GM13976 (cell line): ENCODE results near the gene FOXO1.

Source experiments
- DNase-seq: peaks from one replicate; pipeline ENCODE4 v3.0.0; 2012; ENCODE audit warnings: low spot score
- CTCF ChIP-seq: IDR thresholded peaks from 2 replicates; pipeline ENCODE4 v1.5.1; 2012; ENCODE audit warnings: borderline replicate concordance, mild to moderate bottlenecking; ENCODE audit not compliant: insufficient read depth; ENCODE audit errors: extremely low read depth, missing control alignments, control extremely low read depth
- in situ Hi-C: fragments of 300-500 bp; cut with MboI; formaldehyde crosslinking; loops from one replicate; pipeline ENCODE4 v1.12.0; 2022; ENCODE audit warnings: low sequenced_read_pairs, mixed read lengths, inconsistent platforms; ENCODE audit not compliant: unreplicated experiment

The FOXO1 gene

DNA sequence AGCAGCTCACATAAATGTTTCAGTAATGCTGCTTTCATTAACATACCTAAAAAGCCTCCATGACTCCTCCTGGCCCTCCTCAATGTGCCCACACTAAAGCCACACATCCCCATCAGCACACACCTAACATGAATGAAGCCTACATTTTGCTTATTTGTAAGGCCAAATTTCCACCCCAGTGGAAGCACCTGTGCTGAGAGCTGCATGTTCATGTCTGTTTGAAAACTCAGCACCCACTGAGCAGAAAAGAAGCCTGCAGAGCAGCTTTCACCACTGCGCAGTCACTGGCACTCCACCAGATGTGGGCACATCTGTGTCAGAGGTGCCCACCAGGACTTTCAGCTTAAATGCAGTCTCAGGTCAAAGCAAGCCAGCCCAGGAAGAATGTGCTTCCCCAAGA lies 93.5 kb downstream of the FOXO1 start:
- no peak for DNase-seq
- TF ChIP-seq CTCF, result no peak
- in situ Hi-C loops, result no loop called here

DNA sequence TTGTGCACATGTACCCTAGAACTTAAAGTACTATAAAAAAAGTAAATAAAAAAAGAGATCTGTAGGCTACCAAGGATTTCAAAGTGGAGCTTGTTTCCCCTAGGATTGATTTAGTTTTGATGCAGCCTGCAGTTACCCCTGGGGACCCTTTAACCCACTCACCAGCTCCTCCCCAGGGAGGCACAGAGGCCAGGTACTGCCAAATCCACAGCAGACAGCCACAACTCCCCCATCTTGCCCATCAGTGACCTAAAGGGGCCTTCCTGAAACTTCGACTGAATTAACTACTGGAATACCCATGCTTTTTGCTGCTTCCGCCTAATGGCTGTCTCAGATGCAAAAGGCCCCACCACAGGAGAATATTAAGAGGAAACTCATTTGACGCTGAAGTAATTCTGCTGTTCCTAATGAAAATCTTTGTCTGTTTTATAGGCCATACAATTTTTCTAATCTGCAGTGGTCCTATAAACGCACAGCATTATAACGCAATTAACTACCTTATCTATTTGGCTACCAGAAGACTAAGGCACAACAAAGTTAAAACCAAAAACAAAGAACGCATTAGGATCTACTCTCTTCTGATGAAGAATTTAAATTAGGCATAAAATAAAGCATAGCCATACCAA lies 95.0 kb downstream of the FOXO1 start:
- in situ Hi-C loops, result no loop called here
- DNase-seq, result no peak

GRCh38 chr13:40570930-40571329 lies 95.5 kb downstream of the FOXO1 start:
- in situ Hi-C loops, result no loop called here
- no peak for DNase-seq
- TF ChIP-seq CTCF, result no peak

More for the DNA sequence above, 95.0 kb downstream of the FOXO1 start:
- no peak for TF ChIP-seq CTCF

DNA sequence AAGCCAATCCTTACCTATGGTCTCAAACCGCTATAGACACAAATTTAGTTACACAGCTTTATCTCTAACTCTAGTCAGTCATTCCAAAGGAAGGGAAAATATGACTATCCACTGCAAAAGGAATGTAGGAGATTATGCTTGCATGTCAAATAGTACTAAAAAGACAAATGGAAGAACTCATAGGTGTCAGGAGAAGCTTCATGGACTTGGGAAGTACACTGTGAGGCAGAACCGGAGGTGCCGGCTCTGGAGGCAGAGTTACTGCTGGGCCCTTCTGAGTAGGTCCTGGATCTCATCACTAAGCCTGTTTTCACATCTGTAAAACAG lies 97.5 kb downstream of the FOXO1 start:
- in situ Hi-C loops, result no loop called here
- DNase-seq, result no peak
- TF ChIP-seq CTCF, result no peak

DNA sequence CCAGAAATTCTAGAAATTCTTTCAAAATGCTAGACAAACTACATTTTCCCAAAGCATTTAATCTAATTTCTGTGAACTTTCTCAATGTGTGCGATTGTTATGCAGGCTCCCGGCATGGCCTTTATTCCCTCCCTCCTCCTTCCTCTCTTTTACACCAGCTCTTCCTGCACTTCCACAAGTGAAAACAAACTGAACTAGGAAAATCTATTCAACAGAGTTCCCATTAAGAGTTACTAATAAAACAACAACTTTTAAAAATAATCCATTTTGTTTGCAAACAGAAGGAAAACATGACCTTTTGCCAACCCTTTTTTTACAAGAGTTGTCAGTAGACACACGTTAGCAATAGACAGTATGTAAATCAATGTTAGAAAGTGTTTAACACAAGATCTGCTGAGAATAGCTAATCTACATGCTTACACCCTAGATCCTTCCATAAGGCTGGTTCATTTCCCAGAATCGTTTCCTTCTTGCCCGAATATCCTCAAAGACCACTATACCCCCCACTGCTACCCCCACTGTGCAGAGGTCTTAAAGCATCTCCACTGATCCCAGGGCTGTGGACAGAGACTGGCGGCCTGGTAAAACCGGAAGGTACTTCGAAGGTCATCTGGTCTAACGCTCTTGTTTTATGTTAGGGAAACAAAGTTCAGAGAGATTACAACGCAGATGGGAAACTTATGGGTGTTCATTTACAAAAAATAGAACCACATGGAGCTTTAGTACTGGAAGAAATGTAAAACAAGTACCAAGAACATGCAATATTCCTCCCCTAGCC lies 98.0 kb downstream of the FOXO1 start:
- no peak for DNase-seq
- in situ Hi-C loops, result no loop called here
- no peak for TF ChIP-seq CTCF

- in situ Hi-C loops, result no loop called here
- no peak for TF ChIP-seq CTCF
- DNase-seq, result no peak
Measured at GRCh38 chr13:40566811-40567210, 99.6 kb downstream of the FOXO1 start.
